AG10803 (cell line): ENCODE measurements around the gene BBS2.

ENCODE experiments used
- DNase-seq: peaks from one replicate; pipeline ENCODE4 v3.0.0; 2010; ENCODE audit warnings: low read depth
- H3K4me3 ChIP-seq: 2 replicates; pipeline ENCODE4 v1.5.1; 2011; ENCODE audit warnings: mild to moderate bottlenecking, low read length, control low read depth
- TF ChIP-seq, protein P1 (sequence below): conservative IDR thresholded peaks from 2 replicates; pipeline ENCODE4 v1.5.1; 2011; ENCODE audit warnings: mild to moderate bottlenecking, low read length, control low read depth, inconsistent platforms

The BBS2 gene

DNA sequence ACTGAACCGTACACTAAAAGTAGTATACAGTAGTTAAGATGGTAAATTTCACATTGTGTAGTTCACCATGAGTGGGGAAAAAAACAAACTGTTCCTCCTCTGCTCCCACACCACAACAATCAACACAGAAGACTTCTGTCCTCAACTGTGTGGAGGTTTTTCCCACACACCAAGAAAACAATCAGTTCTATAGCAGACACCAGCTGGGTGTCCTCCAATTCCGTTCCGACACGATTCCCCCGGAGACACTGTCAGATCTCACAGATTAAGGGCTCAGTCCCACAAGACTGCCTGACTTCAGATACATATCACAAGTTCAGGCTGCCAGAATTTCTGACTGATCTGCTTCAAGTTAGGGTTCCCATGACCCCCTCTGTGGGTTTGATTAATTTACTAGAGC lies 31.8 kb downstream of the BBS2 start:
- TF ChIP-seq, protein P1, sequence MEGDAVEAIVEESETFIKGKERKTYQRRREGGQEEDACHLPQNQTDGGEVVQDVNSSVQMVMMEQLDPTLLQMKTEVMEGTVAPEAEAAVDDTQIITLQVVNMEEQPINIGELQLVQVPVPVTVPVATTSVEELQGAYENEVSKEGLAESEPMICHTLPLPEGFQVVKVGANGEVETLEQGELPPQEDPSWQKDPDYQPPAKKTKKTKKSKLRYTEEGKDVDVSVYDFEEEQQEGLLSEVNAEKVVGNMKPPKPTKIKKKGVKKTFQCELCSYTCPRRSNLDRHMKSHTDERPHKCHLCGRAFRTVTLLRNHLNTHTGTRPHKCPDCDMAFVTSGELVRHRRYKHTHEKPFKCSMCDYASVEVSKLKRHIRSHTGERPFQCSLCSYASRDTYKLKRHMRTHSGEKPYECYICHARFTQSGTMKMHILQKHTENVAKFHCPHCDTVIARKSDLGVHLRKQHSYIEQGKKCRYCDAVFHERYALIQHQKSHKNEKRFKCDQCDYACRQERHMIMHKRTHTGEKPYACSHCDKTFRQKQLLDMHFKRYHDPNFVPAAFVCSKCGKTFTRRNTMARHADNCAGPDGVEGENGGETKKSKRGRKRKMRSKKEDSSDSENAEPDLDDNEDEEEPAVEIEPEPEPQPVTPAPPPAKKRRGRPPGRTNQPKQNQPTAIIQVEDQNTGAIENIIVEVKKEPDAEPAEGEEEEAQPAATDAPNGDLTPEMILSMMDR, result no peak
- no peak for DNase-seq
- H3K4me3 ChIP-seq, result no peak overlapping the region

DNA sequence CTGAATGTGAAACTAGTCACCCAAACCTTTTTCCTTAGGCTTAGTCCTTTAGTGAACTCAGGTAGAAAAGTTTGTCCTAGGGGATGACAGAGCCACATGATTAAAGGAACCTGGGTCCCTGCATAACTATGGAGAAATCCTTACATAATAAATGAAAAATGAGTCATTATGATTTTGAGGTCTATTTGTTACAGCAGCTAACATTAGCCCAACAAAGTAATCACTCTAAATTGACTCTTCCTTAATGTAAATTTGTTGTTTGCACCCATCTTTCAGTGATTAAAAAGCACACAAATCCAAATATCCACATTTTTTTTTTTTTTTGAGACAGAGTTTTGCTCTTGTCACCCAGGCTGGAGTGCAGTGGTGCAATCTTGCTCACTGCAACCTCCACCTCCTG lies 36.4 kb downstream of the BBS2 start:
- H3K4me3 ChIP-seq, result no peak overlapping the region
- TF ChIP-seq, protein P1, result no peak
- no peak for DNase-seq

DNA sequence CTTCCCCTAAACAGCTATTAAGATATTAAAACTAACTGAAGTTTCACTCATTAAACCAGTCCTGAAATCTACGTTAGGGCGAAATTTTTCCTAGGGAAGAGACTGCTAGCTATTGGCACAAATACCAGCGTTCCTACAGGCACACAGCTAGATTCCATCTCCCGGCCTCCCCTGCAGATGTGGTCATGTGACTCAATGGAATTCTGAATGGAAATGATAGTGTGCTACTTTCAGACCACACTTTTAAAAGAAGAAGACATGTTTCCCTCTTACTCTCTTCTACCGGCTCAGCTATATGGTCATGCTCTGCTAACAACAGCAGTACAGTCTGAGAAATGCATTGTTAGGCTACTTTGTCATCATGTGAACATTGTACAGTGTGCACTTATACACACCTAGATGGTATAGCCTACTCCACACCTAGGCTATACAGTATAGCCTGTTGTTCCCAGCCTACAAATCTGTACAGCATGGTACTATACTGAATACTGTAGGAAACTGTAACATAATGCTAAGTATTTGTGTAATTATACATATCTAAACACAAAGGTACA lies 37.1 kb downstream of the BBS2 start:
- DNase-seq, result no peak
- no peak overlapping the region for H3K4me3 ChIP-seq
- TF ChIP-seq, protein P1, result no peak

DNA sequence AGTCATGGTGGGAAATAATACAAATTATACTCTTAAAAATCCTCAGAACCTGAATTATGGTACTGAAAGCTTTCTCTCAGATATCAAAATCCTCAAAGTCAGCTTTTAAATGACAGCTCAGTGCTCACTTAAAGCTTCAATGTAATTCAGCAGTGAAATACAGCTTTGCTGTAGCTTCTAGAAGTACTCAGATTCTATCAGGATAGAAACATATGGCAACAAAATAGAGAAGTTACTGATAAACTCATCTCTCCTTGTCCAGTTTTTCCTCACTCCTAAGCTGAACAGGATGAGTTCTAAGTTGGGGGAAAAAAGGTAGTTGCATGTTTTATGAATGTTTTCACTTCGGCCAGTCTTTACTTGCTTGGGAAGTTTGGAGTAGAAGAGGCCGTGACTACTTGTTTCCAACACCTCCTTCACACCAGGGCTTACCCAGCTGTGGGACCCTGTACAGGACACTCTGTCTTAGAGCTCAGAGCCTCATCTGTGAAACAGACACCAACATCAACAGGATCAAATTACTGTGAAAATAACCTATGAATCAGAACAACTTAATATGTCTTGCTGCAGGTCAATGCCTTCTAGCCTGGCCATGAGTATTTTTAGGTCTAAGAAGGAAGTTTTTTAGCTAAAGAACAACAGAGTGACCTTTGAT lies 38.2 kb downstream of the BBS2 start:
- H3K4me3 ChIP-seq, result no peak overlapping the region
- TF ChIP-seq, protein P1, result no peak
- no peak for DNase-seq

DNA sequence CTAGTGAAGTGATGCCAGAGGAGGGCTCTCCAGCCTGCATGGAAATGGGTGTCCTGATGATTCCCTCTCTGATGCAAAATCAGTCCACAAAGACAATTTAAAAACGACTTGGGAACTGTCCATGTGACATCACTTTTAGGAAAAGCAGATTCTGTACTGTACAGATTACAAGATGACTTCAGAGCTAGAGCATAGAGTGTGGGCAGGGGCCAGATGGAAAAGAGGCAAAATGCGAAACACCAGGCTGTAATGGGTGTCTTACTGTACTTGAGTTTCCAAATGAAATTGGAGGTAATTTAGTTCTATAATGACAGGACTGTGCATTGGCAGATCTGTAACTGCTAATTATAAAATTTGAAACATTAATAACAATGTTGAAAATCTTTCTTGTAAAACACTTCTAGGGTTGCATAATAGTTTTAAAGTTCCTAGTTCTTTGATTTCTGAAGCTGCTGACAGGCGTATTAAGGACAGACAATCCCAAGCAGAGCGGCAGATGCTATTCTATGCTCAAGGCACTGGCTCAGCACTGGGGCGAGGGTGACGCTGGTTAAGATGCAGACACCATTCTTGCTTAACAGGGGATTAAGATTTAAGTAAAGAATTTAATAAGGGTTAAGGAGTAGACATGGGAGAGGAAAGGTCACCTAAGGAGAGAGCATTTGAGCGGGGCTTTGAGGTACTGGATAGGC lies 38.9 kb downstream of the BBS2 start:
- TF ChIP-seq, protein P1, result no peak
- no peak for DNase-seq

GRCh38 chr16:56479469-56479868 lies 40.4 kb downstream of the BBS2 start:
- DNase-seq, result no peak
- TF ChIP-seq, protein P1, result no peak

More for the DNA sequence above, 38.9 kb downstream of the BBS2 start:
- H3K4me3 ChIP-seq, result no peak overlapping the region

More at GRCh38 chr16:56479469-56479868, 40.4 kb downstream of the BBS2 start:
- no peak overlapping the region for H3K4me3 ChIP-seq
